ENCODE measurements around the gene FARS2.

The FARS2 gene

DNA sequence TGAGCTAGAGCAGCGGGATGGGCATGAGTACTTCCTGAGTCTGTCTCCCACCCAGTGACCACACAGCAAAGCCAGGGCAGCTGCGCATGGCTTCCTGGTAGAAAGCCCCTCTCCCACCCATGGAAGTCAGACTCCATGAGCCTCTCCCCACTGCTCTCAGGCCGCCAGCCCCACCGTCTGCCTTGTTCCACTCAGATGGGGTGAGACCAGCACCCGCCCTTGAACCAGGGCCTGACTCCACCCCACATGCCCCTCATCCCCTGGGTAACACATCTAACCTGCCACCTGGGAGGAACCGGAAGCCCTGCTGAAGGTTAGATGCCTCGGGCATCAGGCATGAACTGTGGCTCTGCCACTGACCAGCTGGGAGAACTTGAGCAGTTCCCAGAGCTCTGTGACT is 517.6 kb downstream of the FARS2 start:
- Histone ChIP-seq H3K27me3 (replicated peaks; ENCODE audit: control insufficient read depth, insufficient read depth, low read length) (no peaks in the 10 kb centered on the region; the same call in 1 of the 2 replicates), H3K4me3 (replicated peaks; ENCODE audit: low read depth, low read length) (no peak overlapping the region), H3K36me3 (ENCODE audit: control insufficient read depth, insufficient read depth, low read length) (no peaks in the 10 kb centered on the region; the same call in 1 of the 2 replicates)
- DNase-seq (ENCODE audit: extremely low read depth, insufficient read length): no peak
- no peak for TF ChIP-seq CTCF (IDR thresholded peaks at IDR 0.05; ENCODE audit: insufficient read depth, low read length, poor library complexity, severe bottlenecking)

GRCh38 chr6:5781019-5781418 is 519.7 kb downstream of the FARS2 start:
- H3K36me3 ChIP-seq (ENCODE audit: control insufficient read depth, insufficient read depth, low read length): no peaks in the 10 kb centered on the region
- no peak overlapping the region for H3K4me3 ChIP-seq (replicated peaks; ENCODE audit: low read depth, low read length)
- TF ChIP-seq CTCF (IDR thresholded peaks at IDR 0.05; ENCODE audit: insufficient read depth, low read length, poor library complexity, severe bottlenecking): no peak
- DNase-seq (ENCODE audit: extremely low read depth, insufficient read length): no peak
- H3K27me3 ChIP-seq (replicated peaks; ENCODE audit: control insufficient read depth, insufficient read depth, low read length): no peaks in the 10 kb centered on the region; the same call in 1 of the 2 replicates

DNA sequence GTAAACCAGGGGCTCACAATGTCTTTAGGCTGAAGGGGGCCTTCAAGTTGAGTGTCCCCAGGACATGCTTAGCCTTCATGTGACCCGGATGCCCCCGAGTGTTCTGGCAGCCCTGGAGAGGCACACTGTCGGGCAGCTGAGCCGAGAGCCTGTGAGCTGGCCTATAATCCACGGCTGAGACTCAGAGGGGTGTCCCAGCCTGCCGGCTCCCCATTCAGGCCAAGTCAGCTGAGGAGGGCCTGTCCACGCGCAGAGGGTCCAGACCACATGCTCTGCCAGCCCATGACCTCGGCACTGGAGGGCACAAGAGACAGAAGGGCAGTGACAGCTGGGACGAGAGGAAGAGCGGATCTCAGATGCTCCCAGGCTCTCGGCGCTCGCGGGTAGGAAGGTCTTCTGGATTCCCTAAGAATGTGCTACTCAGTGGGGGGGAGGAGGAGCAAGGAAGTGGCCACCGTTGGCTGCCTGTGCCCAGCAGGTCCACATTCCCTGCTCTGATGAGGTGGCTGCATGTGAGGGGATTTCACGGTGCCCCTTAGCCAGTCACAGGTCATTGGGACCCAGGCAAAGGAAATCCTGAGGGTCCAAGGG is 520.7 kb downstream of the FARS2 start:
- no peaks in the 10 kb centered on the region for H3K27me3 ChIP-seq (replicated peaks; ENCODE audit: control insufficient read depth, insufficient read depth, low read length)
- no peak overlapping the region for H3K4me3 ChIP-seq (replicated peaks; ENCODE audit: low read depth, low read length)
- TF ChIP-seq CTCF (IDR thresholded peaks at IDR 0.05; ENCODE audit: insufficient read depth, low read length, poor library complexity, severe bottlenecking): no peak
- H3K36me3 ChIP-seq (ENCODE audit: control insufficient read depth, insufficient read depth, low read length): no peaks in the 10 kb centered on the region
- no peak for DNase-seq (ENCODE audit: extremely low read depth, insufficient read length)

- Histone ChIP-seq H3K36me3 (ENCODE audit: control insufficient read depth, insufficient read depth, low read length) (no peaks in the 10 kb centered on the region), H3K27me3 (replicated peaks; ENCODE audit: control insufficient read depth, insufficient read depth, low read length) (no peaks in the 10 kb centered on the region), H3K4me3 (replicated peaks; ENCODE audit: low read depth, low read length) (no peak overlapping the region)
- TF ChIP-seq CTCF (IDR thresholded peaks at IDR 0.05; ENCODE audit: insufficient read depth, low read length, poor library complexity, severe bottlenecking): no peak
- no peak for DNase-seq (ENCODE audit: extremely low read depth, insufficient read length)
These were observed 521.7 kb downstream of the FARS2 start for GRCh38 chr6:5782783-5783547.

DNA sequence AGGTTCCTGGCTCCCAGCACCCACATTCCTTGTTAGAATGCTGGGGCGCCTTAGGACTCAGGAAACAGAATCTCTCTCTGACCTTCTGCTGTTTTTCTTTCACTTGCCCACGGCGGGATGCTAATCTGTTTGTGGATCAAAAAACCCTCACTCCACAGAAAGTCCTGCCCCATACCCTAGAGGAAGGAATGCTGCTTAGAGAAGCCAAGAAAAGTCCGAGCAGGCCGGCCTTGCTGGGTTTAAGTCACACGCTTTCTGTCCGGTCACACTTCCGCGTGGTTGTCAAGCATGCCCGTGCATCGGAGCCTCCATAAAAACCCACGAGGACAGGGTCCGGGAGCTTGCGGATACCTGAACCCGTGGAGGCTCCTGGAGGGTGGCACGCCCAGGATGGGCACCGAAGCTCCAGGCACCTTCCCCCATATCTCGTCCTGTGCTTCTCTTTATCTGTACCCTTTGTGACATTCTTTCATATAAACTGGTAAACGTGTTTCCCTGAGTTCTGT is 522.3 kb downstream of the FARS2 start:
- TF ChIP-seq CTCF (IDR thresholded peaks at IDR 0.05; ENCODE audit: insufficient read depth, low read length, poor library complexity, severe bottlenecking): no peak
- Histone ChIP-seq H3K36me3 (ENCODE audit: control insufficient read depth, insufficient read depth, low read length) (no peaks in the 10 kb centered on the region), H3K27me3 (replicated peaks; ENCODE audit: control insufficient read depth, insufficient read depth, low read length) (no peaks in the 10 kb centered on the region; the same call in 1 of the 2 replicates), H3K4me3 (replicated peaks; ENCODE audit: low read depth, low read length) (no peak overlapping the region)
- DNase-seq (ENCODE audit: extremely low read depth, insufficient read length): no peak
